ENCODE results near the gene MPND. TPM values are rescaled to one million over a fixed set of nuclear protein-coding genes. Genes with fewer than 3 reads are reported as not detected.
A peak's percentile ranks its signal among the peaks of the same experiment; 100 is the strongest.

Gene MPND
- total RNA-seq = 10 to 100 TPM in 7 of 9 donors, 1 to 10 TPM in 2; 8.2 to 23.7 (median 19.0) TPM
- 10 to 100 TPM; 14.4 to 21.9 TPM for polyA plus RNA-seq
- long read RNA-seq, donor 1, transcript MPND-201 (12 exons, 1,567 nt) = minor isoform, 5 of 25 reads
- long read RNA-seq, donor 1, transcript MPND-207 (13 exons, 1,611 nt) = major isoform, 13 of 25 reads
- long read RNA-seq, donor 1, partial matches to known transcripts = 3 of 25 reads
- long read RNA-seq, donor 1, other reads (novel, unspliced or antisense) = 3 of 25 reads
- long read RNA-seq, donor 2 = 0 reads
- long read RNA-seq, donor 3, transcript MPND-207 (13 exons, 1,611 nt) = major isoform, 10 of 21 reads
- long read RNA-seq, donor 3, partial matches to known transcripts = 6 of 21 reads
- long read RNA-seq, donor 3, other reads (novel, unspliced or antisense) = 2 of 21 reads

- H3K4me3 ChIP-seq = peak within 1 kb of the TSS; percentile 38 to 100 (median 76)
- DNase-seq = peak; percentile 94 to 97 (median 96)
- no peaks in the 10 kb centered on the region for H3K27me3 ChIP-seq
- TF ChIP-seq CTCF (IDR thresholded peaks at IDR 0.05) (no peak), POLR2A (IDR thresholded peaks at IDR 0.05) (peak in 1 of 2 donors; percentile 61)
- intact Hi-C loops (cut with DNase I) = loop anchor here in 5 of 10 donors (2.0 to 5.0 kb wide), 5 partner anchors 31 to 96 kb away; partner anchors contain the start of genes CHAF1A (in 1 of the 5), SH3GL1 (in 1 of the 5) and YJU2 (in 1 of the 5)
- H3K4me1 ChIP-seq = peaks cover 0 to 23% (median 13%) of the 10 kb centered on the region in 12 donors
- 5 to 18% (median 8%) methylated on average over 20 to 101 of the region's 101 CpGs for WGBS, 4 donors
- H3K9me3 ChIP-seq = no peaks in the 10 kb centered on the region
- H3K36me3 ChIP-seq = peaks cover 0 to 18% (median 8%) of the 10 kb centered on the region in 9 donors
- H3K27ac ChIP-seq = peak within 1 kb of the TSS; percentile 70 to 99 (median 92)
- ATAC-seq = peak; percentile 82 to 90 (median 90)
Measured at GRCh38 chr19:4343370-4344307, at the start of gene MPND. TSS of gene MPND (plus strand) at chr19:4343562. CDS start at chr19:4343594, 32 bp downstream.

- intact Hi-C loops (cut with DNase I) = no loop called here
- Histone ChIP-seq H3K36me3 (no peaks in the 10 kb centered on the region), H3K4me1 (no peaks in the 10 kb centered on the region), H3K27me3 (peaks cover 0 to 26% (median 2%) of the 10 kb centered on the region in 9 donors), H3K4me3 (no peak overlapping the region), H3K27ac (no peak overlapping the region), H3K9me3 (no peaks in the 10 kb centered on the region)
- 29 to 45% (median 34%) methylated on average over 6 to 10 of the region's 10 CpGs for WGBS, 4 donors
- no peak for TF ChIP-seq POLR2A (IDR thresholded peaks at IDR 0.05)
- no peak for TF ChIP-seq CTCF (IDR thresholded peaks at IDR 0.05)
- ATAC-seq = no peak
- DNase-seq = no peak
Measured at GRCh38 chr19:4294389-4294788, 49.0 kb upstream of the MPND start.

GRCh38 chr19:4295972-4296771 lies 47.2 kb upstream of the MPND start:
- H3K4me1 ChIP-seq = no peaks in the 10 kb centered on the region
- TF ChIP-seq CTCF (IDR thresholded peaks at IDR 0.05) (no peak), POLR2A (IDR thresholded peaks at IDR 0.05) (no peak)
- peaks cover 0 to 22% (median 2%) of the 10 kb centered on the region in 9 donors for H3K27me3 ChIP-seq
- no peak overlapping the region for H3K4me3 ChIP-seq
- H3K27ac ChIP-seq = no peak overlapping the region
- no peak for DNase-seq
- no peak for ATAC-seq
- intact Hi-C loops (cut with DNase I) = no loop called here
- H3K9me3 ChIP-seq = no peaks in the 10 kb centered on the region
- no peaks in the 10 kb centered on the region for H3K36me3 ChIP-seq
- 44 to 55% (median 50%) methylated on average over 13 to 14 of the region's 14 CpGs for WGBS, 4 donors

Data from heart left ventricle (tissue), 16 donors.